Measurements from ENCODE around the gene NCOA1.

- TF ChIP-seq CTCF (IDR thresholded peaks at IDR 0.05 in 4 of 5, conservative IDR thresholded peaks at IDR 0.05 in 1 of 5): no peak
- TF ChIP-seq POLR2A (IDR thresholded peaks at IDR 0.05): no peak
Observed at GRCh38 chr2:24697792-24698191, 206.7 kb downstream of the NCOA1 start.
